Kidney tubule cell (primary cell): ENCODE data around the gene MIA2.
"Not testable (repeated sequence)": the region's sequence is repeated elsewhere in the genome, so short reads cannot be mapped to it uniquely, and the experiment has no call there.

Experiments used
- DNase-seq: peaks from one replicate; pipeline ENCODE4 v3.0.0-alpha.2; 2018; ENCODE audit warnings: low spot score

The MIA2 gene

GRCh38 chr14:39231751-39232553, 1.8 kb upstream of the MIA2 start:
- DNase-seq, result peak; percentile 49

- peak; percentile 77 for DNase-seq
These were observed 930 bp upstream of the MIA2 start for GRCh38 chr14:39232554-39233415.

GRCh38 chr14:39234986-39235385, 1.3 kb downstream of the MIA2 start:
- DNase-seq, result not testable (repeated sequence)

DNA sequence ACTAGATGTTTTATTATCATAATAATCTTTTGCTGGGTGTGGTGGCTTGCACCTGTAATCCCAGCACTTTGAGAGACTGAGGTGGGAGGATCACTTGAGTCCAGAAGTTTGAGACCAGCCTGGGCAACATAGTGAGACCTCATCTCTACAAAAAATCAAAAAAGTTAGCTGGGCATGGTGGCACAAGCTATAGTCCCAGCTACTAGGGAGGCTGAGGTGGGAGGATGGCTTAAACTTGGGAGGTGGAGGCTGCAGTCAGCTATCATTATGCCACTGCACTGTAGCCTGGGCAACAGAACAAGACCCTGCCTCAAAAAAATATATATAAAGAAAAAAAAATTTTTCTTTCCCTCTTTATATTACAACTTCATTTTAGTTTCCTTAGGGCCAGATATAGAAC, 1.8 kb downstream of the MIA2 start:
- DNase-seq, result not testable (repeated sequence)

DNA sequence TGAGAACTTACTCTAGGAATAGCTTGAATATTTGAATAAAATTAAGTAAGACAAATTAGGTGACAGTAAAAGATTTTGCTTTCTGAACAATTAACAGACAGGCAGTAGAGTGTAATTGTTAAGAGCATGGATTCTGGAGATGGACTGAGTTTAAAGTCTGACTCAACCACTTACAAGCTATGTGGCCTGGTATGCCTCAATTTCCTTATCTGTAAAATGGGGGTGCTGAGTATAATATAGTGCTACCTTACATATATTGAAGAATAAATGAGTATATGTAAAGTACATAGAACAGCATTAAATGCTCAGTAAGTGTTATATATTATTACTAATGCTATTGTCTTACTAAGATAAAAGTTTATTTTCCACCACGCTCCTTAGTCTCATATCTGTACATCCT, 7.1 kb downstream of the MIA2 start:
- no peak for DNase-seq

- no peak for DNase-seq
These were observed 7.9 kb downstream of the MIA2 start for GRCh38 chr14:39241637-39242036.

DNA sequence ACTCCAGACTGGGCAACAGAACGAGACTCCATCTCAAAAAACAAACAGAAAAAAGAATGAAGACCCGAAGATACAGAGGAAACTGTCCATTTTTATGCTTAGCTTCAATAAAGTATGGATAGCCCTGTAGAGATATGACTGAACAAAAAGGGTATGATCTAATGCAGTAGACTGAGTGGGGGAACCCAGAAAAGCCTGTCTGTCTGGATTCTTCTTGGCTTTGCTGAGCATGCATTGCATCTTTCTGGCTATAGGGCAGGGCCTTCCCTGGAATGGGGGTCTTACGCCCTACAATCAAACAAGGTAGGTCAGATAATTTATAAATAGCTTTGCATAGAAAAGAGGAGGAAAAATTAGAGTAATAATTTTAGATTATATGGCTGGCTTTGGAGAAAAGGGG, 10.1 kb downstream of the MIA2 start:
- no peak for DNase-seq

GRCh38 chr14:39246618-39247017, 12.9 kb downstream of the MIA2 start:
- DNase-seq, result no peak

GRCh38 chr14:39247256-39247655, 13.5 kb downstream of the MIA2 start:
- peak; percentile 72 for DNase-seq

DNA sequence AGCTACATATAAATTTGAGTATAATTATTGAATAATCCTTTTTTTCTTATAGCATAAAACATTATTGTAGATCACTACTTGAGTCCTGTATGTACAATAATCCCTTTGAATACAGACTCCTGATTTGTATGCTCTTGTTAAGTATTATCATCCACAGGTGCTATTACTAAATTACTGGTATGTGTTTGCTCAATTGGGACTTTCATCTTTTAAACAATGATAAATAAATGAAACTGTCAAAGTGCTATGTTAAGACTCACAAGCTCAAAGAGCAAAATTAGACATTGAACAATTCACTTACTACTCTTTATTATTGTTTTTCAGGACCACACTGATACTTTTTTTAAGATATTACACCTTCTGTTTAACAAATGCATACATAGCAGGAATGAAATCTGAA, 17.8 kb downstream of the MIA2 start:
- no peak for DNase-seq

GRCh38 chr14:39257388-39257787, 23.7 kb downstream of the MIA2 start:
- DNase-seq, result not testable (repeated sequence)

GRCh38 chr14:39258782-39259545, 25.2 kb downstream of the MIA2 start:
- no peak for DNase-seq

GRCh38 chr14:39260161-39260560, 26.4 kb downstream of the MIA2 start:
- not testable (repeated sequence) for DNase-seq

GRCh38 chr14:39262214-39262613, 28.5 kb downstream of the MIA2 start:
- not testable (repeated sequence) for DNase-seq

GRCh38 chr14:39264057-39264456, 30.3 kb downstream of the MIA2 start:
- DNase-seq, result no peak

GRCh38 chr14:39264558-39264957, 30.8 kb downstream of the MIA2 start:
- DNase-seq, result no peak

- DNase-seq, result peak; percentile 42
These were observed 31.3 kb downstream of the MIA2 start for GRCh38 chr14:39265033-39265432.

- peak; percentile 46 for DNase-seq
These were observed 32.2 kb downstream of the MIA2 start for GRCh38 chr14:39265806-39266524.

DNA sequence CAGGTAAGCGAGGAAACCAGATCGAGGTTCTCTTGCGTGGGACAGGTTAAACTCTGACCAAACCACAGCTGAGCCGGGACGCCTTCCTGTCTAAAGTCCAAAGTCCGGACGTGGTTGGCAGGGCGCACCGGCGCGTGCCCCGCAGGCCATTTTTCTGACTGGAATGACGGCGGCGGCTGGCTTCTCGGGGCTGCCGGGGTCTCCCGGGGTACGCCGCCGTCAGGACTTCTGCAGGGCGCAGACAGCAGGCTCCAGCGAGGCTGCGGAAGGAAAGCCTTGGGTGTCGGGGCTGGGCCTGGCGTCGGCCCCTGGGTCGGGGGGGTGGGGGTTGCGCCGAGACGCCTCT, 32.8 kb downstream of the MIA2 start:
- DNase-seq, result peak; percentile 93

GRCh38 chr14:39266871-39267607, 33.3 kb downstream of the MIA2 start:
- DNase-seq, result peak; percentile 89

- no peak for DNase-seq
These were observed 33.9 kb downstream of the MIA2 start for GRCh38 chr14:39267608-39268005.
